HUDEP-2 (cell line): ENCODE results near the gene EFCAB8.
A peak's percentile ranks its signal among the peaks of the same experiment; 100 is the strongest.

Experiments
- DNase-seq, 76 experiments: peaks; one replicate each; lab custom pipeline; 2025; ENCODE audit not compliant: unreplicated experiment in 76 of 76; lab: John Stamatoyannopoulos, UW

Gene EFCAB8, protein sequence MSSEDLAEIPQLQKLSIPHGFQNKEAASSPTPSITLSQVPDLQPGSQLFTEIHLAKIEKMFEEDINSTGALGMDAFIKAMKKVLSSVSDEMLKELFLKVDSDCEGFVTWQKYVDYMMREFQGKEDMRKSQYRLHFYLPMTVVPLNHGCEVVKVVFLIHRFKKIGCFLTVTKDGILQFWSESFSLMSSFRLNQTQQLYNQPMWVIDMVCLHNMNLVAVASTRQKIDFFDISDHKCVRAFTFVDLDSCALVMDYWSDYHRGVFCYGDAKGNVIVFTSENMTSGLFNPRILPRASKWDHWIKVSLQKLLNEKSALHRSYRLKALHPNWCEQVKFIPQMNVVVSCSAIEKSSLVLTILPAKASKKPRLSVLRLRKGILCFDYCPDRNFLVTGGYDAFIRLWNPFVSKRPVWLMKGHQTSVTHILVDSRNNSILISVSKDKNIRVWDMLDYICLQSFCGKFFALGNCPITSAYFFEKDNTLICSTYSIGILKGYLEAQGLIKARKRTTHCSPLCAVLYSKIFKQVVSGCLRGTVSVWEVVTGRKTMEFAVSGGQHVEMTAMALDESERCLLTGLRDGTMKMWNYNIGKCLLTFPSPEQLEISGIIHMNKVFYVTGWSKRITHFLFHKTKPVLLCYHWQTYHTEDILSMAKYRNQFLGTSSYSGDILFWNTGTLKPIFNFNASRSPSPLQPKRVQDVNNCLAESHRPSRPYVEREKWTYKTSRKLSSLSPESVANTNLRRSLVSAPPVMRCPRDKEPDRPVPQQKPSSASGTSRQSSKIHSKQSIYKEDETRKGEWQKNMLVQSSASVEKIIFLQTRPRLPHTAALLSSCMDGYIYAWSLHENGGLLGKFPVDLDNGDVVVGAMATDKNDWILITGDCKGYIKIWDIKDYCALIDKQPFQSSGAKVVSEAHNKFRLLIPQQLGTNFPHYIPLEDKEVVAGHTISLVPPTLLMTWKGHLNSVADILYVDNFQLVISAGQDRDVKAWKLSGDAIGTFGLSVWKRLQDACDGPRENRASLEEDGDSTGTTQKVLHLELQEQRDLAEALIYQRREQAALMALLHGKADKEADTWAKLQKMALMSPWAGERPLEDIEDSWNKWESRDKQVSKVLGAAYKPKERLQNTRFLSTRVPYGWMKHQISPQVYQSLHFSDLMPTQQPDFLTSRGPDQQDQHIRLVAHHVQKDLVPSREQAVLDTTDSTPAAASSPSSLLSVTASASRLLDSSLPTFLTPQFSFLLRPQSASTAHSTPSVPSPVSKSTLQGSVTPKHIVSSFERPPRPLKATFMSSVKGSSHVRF

DNA sequence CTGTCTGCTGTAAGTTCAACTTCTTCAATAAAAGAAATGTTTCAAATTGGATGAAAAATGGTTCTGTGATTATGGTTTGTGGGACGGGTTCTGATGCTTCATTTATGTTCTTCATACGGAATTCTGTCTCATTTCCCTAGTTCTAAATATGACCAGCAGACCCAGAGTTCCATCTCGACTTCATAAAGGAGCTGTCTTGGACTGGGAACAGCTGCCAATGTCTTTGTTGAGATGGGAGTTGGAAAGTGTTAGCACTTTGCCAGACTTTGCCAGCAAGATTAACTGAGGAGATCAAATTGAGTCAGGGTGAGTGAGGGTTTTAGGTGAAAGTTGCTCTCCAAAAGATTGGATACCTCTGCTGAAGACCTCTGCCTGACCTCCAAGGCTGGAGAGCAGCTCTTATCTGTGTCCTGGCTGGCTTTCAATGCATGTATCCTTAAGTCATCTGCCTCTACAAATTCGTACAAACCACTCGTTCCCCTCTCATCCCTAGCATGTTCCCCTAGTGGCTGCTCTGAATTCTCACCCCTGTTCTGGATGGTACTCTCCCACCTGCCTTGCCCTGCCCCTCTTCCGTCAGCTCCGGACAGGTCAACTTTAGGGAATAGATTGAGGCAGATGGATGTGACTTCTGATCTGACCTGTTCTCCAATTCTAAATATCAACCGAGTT is at the start of gene EFCAB8:
TSS of gene EFCAB8 (plus strand) at position 223 of the 672 bp plus-strand sequence. CDS start 4,870 bp downstream, outside the sequence.
- peak in 1 of 76 experiments; percentile 12 for DNase-seq

DNA sequence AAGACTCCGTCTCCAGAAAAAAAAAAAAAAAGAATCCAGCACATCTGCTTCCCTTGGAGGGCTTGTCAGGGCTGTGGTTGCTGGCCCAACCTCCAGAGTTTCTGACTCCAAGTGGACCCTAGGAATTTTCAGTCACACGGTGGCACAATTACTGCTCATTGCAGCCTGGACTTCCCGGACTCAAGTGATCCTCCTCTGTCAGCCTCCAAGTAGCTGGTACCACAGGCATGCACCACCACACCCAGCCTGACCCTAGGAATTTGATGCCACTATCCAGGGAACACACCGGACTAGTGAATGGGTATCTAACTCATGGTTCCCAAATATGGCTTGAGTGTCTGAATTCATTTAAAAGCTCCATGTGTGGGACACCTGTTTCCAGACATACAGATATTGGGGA is 48.8 kb upstream of the EFCAB8 start:
- DNase-seq = no peak

DNA sequence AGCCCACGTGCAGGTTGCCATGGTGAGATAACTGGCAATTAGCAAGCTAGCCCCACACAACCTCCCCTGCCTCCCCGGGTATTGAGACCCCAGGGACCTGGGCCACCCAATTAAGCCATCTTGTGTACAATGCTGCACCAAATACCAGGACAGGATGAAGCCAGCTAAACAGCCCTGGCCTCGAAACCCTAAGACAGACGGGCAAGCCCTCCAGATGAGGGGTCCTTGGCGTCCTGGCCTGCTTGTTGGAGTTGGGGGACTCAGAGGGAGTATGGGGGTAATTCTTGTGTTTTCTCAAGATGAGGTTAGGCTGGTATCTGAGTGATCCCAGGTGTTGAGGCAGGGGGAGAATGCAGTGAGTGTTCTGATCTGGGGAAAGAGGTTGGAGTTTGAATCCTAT is 47.8 kb upstream of the EFCAB8 start:
- no peak for DNase-seq

DNA sequence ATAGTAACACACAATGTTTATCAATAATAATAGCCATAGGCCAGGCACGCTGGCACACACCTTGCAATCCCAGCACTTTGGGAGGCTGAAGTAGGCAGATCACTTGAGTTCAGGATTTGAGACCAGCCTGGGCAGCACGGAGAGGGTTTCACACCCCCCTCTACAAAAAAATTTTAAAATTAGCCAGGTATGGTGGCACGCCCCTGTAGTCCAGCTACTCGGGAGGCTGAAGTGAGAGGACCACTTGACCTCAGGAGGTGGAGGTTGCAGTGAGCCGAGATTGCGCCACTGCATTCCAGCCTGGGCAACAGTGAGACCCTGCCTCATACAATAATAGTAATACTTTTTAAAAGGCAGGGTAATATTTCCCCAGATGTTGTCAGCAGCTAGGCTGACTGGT is 46.8 kb upstream of the EFCAB8 start:
- no peak for DNase-seq

DNA sequence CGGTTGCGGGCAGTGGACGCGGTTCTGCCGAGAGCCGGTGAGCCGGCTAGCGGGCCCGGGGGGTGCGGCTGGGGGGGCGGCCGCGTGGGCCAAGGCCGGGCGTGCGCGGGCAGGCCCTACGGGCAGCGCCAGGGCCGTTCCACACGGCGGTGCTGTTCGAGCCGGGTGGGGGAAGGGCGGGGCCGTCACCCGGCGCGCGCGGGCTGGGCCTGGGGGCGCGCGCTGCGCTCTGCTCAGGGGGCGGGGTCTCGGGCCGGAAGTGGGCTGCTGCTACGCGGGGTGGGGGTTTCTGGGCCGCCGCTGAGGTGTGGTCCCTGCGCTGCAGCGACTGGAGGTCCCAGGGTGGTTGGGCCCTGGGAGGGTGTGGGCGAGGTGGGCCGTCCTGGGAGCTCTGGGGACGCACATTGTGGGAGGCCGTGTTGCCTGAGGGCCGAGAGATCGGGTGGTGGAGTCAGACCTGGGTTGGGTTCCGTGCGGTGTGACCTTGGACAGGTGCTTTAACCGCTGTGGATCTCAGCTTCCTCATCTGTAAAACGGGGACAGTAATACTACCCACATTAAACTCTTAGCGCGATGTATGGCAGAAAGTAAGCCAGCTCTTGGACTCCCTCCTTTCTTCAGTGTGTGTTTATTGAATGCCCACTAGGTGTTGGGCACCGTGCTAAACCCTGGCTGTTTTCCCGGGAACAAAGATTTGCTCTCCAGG is 38.6 kb upstream of the EFCAB8 start:
- DNase-seq = peak in 29 of 76 experiments; percentile 3 to 77 (median 58)

DNA sequence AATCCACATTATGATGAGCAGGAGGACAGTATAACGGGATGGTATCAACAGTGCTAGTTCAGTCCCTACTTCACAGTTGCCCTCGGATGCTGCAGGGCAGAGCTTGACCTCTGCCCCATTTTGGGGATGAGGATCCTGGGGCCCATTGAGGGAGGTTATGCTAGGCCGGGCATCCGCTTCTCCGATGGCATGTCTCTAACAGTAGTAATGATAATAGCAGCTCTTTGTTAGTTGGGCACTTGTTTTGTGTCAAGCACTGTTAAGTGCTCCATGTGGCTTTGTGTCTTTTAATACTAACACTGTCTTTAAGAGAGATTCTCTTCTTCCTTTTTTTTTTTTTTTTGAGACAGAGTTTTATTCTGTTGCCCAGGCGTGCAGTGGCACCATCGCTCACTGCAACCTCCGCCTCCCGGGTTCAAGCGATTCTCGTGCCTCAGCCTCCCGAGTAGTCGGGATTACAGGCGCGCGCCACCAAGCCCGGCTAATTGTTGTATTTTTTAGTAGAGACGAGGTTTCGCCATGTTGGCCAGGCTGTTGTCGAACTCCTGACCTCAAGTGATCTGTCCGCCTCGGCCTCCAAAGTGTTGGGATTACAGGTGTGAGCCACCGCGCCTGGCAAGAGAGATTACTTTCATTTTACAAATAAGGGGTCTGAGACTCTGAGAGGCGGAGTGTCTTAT is 37.9 kb upstream of the EFCAB8 start:
- no peak for DNase-seq

DNA sequence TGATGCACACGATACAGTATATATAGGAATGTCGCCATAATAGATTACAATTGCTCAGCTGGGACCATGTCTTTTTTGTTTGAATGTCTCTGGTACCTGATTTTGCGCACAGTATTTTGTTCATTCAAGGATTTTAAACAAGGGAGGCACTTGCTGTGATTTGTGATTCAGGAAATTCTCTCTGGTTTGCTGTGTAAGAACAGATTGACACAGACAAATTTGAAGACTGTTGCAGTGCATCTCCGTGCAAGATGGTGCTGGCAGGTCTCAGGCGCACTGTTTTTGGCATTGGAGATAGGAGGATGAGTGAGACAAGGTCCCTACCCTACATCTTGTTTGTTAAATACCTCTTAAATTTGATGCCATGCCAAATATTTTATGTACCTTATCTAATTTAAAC is 36.5 kb upstream of the EFCAB8 start:
- DNase-seq = no peak

DNA sequence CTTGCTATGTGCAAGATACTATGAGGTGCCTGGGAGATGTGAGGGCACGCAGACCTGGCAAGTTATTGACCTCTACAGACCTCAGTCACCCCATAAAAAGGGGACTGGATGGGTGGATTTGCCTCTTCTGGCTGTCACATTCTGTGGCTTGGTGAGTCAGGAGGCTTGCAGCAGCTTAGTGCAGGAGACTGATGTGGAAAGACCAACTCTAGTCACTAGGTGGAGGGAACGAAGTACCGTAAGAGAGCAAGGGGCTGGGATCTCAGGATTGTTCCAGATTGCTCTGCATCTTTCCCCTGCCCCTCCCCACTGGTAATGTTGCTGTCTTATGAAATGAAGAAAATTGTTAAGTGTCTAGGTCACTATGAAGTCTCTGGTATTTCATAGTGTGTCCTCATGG is 35.6 kb upstream of the EFCAB8 start:
- DNase-seq = peak in 3 of 76 experiments; percentile 7 to 18 (median 9)

DNA sequence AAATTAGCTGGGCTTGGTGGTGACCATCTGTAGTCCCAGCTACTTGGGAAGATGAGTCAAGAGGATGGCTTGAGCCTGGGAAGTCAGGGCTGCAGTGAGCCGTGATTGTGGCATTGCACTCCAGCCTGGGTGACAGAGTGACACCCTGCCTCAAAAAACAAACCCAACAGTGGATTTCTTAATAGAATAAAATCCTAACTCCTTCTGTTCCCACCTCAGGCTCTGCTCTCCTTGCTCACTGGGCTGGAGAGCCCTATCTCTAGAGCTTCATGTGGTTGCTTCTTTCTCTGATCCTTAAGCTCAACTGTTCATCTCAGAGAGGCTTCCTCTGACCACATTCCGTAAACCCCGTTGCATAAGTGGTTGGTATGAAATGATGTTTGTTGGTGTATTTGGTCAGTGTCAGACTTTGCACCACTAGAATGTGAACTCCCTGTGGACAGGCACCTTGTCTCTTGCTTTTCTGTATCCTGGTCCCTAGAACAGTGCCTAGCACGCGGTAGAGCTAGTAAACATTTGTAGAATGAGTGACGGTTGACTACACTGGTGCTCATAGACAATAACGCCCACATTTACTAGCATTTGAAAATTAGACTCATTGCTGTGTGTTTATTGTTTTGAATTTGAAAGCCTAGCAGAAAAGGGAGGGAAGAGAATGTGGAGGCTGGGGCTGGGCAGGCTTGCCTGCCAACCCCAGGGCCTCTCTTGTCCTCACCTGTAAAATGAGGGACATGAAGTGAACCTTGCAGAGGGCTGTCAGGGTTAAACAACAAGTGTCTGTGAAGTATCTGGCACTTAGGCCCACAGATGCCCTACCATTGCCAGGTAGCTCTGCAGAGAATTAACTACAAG is 34.8 kb upstream of the EFCAB8 start:
- no peak for DNase-seq

DNA sequence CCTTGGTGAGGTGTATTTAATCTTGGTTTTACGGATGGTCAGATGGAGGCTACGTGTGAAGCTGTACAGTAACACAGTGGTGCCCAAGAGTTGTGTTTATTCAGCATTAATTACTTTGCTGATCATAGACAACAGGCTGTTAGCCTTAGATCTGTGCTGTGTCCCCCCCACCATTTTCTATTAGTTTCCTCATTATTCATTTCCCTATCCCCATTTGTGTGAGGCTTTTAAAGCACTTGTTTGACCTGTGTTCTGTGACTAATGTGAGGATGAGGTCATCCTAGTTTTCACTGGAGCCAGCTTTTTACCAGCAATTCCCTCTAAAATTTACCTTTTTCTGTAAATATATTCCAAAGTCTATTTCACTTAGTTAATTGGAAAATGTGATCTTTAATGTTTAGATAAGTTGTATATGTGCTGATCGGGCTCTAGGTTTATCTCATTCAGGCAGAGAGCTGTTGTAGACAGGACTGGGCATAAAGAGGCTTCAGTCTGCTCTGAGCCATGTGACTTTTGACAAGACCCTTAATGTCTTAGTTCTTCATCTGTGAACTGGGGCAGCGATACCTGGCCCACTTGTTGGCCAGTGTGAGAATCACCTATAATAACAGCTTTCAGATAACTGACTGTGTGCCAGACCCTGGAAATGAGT is 30.6 kb upstream of the EFCAB8 start:
- no peak for DNase-seq

DNA sequence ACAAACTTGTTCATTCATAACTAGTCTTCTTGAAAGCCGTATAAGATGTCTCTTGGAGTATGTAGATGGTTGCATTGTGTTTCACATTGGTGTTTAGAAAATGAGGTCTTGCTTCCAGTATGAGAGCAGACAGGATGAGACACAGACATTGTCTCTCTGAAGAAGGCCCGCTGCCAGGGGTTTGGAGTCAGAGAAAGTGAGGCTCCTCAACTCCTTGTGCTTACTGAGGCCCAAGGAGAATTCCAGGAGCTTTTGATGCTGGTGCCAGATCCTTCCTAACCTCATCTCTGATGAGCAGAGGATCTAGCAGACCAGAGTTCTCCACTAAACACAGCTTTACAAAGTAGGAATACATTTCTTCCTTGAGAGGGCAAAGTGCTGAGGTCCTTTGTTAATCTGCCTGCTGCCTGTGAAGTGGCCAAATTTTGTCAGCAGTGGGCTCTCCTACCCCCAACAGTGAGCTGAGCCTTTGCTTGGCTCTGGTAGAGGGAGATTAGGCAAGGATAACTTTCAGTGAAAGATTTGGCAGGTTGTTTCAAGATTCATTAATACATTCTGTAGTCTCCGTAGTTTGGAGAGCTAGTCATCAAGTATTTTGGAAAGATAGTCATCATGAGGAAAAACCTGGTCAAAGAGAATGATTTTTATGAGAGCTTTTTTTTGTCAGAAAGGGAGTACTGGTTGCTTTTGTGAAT is 29.3 kb upstream of the EFCAB8 start:
- no peak for DNase-seq

DNA sequence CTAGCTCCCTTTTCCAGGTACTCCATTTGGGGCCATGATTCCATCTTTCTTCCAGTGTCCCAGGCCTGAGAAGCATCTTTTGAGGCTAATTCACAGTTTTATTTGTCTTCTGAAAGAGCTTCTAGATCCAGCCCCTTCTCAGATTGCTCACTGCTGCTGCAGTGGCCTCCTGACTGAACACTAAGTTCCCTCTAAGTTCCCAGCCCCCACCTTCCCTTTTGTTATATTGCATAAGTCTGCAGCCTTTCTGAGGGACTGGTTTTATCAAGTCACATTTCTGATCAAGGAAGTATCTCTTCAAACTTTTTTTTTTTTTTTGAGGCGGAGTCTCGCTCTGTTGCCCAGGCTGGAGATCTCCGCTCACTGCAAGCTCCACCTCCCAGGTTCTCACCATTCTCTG is 28.3 kb upstream of the EFCAB8 start:
- DNase-seq = no peak

DNA sequence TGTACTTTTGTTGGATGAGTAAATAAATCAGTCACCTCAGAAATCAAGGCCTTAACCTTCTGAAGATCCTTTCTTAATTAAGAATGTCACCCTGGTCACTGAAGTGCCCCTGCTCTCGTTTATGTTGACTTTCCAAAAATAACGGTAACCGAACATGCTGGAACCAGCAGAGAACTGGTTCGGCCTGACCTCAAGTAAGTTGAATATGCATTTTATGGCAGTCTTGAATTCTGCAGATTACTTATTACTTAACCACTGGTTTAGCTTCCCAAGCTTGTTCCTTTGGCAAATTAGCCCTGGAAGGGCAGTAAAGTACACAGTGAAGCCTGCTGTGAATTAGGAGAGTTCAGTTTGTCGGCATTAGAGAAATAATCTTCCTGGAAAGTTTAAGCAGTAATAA is 26.7 kb upstream of the EFCAB8 start:
- DNase-seq = no peak

DNA sequence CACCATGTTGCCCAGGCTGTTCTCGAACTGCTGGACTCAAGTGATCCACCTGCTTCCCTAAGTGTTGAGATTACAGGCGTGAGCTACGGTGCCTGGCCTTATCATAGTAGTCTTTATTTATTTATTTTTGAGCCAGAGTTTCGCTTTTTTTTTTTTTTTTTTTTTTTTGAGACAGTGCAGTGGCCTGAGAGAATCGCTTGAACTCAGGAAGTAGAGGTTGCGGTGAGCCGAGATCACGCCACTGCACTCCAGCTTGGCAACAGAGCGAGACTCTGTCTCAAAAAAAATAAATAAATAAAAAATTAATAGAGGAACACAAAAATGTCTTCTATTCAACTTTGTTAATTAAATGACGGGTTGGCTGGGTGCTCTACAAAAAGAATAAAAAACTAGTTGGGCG is 26.1 kb upstream of the EFCAB8 start:
- DNase-seq = no peak

DNA sequence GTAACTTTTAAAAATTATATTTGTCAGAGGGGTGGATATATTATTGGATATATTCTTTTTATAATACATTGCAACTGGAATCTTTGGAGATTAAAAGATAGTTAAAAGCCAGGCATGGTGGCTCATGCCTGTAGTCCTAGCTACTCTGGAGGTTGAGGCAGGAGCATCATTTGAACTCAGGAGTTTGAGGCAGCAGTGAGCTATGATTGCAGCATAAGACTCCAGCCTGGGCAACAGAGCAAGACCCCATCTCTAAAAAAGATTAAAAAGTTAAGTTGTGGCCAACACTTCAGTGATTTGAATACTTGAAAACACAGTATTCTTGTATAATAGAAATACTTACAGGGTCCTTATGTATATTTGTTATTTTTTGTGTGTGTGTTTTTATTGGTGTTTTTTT is 23.8 kb upstream of the EFCAB8 start:
- DNase-seq = no peak

DNA sequence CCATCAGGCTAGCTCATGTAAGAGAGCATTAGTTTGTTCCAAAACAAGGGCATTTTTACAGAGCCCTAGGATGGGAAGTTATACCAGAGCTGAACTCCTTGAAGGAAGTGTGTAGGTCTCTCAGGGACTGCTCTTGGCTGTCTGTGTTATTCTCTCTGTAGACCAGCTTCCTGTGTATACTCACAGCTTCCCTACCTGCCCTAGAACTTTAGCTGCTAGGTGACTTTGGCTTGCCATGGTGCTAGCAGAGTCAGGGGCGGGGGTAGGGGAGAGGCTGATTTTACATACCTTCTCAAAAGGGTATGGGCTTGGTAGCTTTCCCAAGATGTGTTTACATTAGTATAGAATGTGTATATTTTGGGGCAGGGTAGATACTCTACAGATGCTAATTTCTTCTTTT is 21.6 kb upstream of the EFCAB8 start:
- no peak for DNase-seq
